Stimulated activated naive CD4-positive, alpha-beta T cell treated with Interleukin-2 at 50 U/mL for 16 hours (primary cell): ENCODE results near the gene SMAD3.

ENCODE experiments used
- DNase-seq: peaks from one replicate; lab custom pipeline; 2025; lab: John Stamatoyannopoulos, UW

SMAD3 gene

DNA sequence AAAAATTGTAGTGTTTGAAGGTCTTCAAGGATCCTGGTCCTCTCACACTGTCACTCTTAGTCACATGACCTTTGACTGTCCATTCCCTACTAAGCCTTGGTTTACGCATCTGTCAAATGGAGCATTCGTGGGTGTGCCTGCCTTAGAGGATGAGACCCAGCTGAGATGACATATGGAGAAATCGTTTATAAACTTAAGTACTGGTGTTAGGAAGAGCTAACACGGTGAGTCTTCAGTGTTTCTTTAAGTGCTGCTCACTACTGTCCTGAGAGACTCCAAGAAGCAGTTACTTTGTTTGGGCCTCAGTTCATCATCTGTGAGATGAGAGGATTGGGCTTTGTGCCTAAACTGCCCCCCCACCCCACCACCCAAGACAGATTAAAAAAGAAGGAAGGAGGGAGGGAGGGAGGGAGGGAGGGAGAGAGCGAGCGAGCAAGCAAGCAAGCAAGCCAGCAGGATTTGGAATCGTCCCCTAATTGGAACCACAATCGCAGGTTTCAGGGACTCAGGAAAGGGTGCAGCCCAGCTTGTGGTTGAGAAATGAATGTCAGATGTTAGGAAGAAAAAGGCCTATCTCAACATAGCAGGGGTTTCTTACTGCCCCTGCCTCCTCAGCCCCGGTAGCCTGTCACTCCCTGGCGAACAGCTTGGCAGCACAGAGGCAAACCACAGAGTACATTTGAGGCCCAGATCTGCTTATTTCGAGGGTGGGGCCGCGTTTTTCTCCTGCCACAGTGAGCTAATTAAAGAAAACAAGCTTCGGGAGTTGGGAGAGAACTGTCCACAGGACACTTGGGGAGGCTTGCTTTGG is 32.7 kb downstream of the SMAD3 start:
- DNase-seq: peak; percentile 39

DNA sequence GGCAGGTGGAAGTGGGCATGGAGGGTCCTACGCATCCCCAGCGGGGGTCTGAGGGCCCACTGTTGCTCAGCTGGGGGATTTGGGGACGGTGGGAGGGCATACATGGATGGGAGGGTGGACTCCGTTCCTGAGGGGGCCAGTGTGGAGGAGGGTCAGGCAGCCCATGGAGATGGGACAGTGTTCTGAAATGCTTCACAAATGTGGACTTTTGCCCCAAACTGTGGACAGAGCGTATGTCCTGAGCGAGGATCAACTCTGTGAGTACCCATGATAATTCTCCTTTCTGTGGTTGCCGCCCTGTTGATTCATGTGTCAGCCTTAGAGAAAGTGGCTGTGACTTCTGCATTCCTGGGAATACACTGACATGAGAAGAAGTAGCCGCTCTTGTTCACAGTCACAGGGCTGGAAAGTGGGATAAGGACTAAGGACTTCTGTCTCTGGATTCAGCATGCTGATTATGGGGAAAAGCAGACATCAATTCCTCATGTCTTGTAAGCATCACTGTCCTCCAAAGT is 33.4 kb downstream of the SMAD3 start:
- DNase-seq: no peak

DNA sequence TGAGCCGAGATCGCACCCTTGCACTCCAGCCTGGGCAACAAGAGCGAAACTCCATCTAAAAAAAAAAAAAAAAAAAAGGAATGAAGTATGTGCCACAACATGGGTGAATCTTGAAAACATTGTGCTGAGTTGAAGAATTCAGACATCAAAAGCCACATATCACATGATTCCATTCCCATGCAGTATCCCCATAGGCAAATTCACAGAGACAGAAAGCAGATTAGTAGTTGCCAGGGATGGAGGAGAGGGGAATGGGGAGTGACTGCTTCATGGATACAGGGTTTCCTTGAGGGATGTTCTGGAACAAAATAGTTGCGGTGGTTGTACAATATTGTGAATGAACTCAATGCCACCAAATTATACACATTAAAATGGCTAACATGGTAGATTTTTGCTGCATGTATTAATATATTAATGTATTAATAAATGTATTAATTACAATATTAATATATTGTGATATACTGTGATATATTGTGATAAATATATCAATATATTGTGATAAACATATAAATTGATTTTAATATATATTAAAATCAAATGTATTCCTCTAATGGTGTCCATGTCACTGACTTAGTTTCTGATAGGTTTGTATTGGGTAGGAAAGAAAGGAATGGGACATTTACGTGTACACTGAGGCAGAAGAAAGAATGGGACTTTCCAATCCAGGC is 34.9 kb downstream of the SMAD3 start:
- DNase-seq: no peak

GRCh38 chr15:67100801-67101581 is 35.6 kb downstream of the SMAD3 start:
- peak; percentile 77 for DNase-seq

DNA sequence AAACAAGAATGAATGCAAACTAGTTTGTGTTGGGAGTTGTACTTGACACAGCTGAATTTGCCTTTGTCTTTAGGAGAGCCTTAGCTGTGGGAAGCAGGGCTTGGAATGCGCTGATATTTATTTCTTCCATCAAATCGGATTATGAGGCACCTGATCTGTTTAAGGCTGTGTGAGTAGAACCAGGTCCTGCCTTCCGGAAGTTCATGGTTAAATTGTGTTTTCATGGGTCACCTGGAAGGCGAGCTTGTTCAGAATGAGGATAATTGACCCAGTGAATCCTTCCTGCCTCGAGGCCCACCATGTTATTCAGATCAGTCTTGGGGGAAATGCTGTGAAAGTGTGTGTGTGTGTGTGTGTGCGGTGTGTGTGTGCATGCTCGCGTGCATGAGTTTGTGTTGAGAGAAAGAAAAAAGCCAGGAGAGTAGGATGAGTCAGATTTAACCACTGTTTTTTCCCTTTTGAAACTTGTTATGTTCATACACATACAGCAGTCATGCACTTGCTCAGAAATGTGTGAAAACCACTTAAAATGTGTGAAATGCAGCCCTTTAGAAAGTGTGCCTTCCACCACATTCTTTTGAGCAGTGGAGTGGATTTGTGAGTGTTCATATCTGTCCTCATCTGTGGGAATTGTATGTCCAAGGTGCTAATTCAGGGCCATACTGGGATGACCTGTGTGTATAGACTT is 36.7 kb downstream of the SMAD3 start:
- DNase-seq: peak; percentile 53

DNA sequence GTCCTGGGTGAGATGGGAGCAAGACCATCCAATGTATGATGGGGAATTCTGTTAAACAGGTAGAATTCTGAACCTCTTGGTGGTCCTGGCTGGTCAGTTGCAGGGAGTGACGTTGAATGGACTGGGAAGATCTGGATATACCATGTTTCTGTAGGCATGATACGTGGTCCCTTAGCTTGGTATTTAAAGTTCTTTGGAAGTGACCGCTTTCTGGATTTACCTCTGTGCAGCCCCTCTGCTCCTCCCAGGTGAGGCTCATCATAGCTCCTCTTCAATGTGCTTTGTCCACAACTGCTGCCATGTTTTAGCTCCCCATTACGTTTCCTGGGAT is 37.2 kb downstream of the SMAD3 start:
- no peak for DNase-seq

DNA sequence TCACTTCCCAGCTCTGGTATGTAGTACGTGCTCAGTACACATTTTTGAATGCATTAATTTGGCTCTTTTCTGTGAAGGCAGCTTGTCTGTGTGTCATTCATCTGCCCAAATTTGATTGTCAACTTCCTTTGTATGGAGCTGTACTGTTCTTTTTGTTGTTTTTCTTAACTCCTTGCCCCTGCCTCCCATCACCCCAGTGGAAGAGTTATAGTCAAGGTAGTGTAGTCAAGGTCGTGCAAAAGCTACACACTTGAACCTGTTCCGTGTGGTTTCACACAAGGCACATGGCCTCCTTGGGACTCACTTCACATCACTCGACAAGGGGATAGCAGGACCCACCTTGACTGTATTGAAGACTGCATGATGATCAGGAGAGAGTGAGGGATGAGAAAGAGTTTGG is 37.6 kb downstream of the SMAD3 start:
- DNase-seq: no peak

GRCh38 chr15:67103432-67103831 is 38.0 kb downstream of the SMAD3 start:
- no peak for DNase-seq

DNA sequence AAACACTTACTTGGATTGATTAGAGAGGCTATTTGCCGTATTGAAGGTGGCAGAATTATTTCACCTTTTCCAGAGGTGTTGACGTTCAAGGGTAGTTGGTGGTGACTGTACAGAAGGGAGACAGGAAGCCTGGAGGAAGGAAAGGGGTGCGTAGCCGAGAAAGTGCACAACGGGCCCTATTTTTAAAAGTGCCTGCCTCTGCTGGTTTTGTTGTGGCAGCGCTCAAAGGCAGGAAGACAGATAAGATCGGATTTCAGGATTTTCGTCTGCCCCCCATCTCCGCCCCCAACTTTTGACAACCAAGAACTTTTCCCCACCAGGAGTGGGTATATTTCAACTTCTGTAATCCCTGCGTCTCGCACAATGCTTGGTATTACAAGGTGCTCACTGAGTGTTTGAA is 38.5 kb downstream of the SMAD3 start:
- DNase-seq: no peak

DNA sequence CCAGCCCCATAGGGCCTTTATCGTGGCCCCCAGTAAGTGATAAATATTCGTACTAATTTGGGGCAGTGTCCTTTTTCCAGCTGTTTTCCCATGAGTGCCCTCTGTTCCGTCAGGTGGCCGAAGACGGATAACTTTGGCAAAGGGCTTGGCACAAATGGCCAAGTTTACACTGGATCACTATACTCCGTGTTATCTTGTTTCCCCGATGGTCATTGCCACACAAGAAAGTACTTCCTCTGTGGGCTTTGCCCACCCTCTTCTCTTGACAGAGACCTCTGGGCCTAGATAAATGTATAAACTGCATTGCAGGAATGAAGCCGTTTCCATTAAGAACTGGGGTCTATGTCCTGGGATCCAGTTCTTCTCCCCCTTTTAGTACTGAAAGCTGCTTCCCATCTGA is 39.1 kb downstream of the SMAD3 start:
- no peak for DNase-seq

DNA sequence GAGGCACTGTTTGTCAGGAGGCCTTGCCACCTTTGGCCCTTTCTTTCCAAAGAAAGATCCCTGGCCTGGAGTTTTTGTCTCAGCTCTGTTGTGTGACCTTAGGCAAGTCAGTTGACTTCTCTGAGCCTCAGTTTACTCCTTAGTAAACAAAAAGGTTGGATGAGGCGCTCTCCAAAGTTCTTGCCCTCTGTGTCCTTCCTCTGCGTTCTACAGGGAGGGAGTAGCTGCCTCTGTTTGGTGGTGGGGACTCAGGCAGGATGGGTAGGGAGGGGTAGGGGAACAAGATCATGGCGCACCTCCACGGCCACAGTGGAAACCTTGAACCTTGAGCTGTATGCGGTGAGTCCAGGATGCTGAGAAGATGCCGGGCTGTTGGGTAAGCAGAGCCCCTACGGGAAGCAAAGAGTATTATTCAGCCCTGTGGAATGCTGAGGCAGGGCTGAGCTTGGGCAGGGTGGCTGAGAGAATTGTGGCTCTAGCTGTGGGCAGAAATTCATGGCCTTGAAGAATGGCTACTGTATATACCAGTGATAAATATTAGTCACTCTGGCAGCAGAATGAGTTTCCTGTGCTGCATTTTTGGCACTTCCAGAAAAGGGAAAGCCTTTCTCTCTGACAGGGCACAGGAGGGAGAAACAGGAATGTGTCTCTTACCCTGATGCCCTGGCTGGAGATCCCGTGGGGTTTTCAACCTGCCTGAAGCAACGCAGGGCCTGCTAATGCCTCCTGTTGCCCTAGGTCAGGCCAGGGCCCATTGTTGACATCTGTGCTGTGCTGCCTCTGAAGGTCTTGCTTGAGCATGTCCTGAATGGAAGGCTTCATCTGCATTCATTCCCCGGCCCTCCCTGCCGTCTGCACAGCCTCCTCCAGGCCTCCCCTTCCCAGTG is 39.9 kb downstream of the SMAD3 start:
- no peak for DNase-seq

DNA sequence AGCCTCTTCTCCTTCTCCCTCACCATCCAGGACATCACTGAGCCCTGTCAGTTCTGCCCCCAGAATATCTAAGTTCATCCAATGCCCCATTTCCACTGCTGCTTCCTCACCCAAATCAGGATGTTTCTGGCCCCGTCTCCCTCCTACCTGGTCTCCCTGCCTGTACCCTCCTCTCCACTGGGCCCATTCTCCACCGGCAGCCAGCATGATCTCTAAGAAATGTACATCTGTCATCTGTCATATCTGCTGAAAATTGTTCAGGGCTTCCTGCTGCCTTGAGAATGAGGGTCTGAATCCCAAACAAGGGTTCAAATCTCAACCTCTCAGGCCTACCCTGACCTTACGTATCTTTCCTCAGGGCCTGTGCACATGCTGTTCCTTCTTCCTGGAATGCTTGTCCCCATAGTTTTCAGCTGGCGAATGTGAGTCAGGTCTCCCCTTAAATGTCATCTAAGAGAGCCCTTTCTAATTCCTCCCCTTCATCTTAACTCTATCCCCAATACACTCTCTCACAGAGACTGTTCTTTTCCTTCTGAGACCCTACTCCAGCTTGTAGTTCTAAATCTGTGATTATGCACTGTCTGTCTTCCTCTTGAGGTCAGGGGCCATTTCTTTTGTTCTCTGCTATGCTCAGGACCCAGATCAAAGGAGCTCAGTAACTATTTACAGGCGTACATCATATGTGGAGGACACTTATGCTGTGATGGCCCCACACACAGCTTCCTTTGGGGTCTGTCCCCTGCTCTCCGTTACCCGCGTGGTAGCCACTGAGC is 40.8 kb downstream of the SMAD3 start:
- DNase-seq: no peak

- DNase-seq: no peak
These were observed 41.3 kb downstream of the SMAD3 start for GRCh38 chr15:67106764-67107013.

- no peak for DNase-seq
These were observed 41.8 kb downstream of the SMAD3 start for GRCh38 chr15:67107014-67107812.

DNA sequence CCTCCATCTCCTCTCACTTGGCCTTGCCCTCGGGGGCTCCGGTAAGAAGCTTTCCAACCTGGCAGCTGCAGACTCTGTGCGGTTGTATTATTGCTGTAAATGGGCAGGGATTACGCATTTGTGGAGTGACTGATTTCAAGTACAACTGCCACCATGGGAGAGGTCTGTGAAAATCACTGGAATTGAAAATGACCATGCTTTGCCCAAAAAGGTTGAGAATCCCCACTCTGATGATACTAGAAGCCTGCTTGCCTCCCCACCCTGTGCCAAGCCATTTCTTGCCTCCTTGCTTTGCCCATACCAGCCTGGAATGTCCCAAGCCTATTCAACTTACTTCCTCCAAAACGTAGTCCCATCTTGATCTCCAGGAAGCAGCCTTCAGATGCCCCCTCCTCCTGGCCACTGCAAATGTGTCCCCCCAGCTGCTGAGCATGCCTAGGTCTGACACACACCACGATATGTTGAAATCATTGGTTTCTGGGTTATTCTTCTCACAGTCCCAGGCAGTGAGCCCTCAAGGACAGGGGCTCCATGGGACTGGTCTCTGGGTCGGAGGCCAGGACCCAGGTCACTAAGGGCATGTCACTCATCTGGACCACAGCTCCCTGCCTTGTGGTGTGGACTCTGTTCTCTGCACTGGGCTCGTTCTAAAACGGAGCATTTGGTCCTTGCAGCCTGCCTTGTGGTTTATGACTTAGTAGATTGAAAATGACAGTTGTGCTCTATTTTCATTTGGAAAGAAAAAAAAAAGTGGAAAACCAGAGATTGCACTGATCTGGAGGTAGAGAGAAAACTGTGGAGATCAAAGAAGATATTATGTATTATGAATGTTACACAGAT is 42.9 kb downstream of the SMAD3 start:
- no peak for DNase-seq

DNA sequence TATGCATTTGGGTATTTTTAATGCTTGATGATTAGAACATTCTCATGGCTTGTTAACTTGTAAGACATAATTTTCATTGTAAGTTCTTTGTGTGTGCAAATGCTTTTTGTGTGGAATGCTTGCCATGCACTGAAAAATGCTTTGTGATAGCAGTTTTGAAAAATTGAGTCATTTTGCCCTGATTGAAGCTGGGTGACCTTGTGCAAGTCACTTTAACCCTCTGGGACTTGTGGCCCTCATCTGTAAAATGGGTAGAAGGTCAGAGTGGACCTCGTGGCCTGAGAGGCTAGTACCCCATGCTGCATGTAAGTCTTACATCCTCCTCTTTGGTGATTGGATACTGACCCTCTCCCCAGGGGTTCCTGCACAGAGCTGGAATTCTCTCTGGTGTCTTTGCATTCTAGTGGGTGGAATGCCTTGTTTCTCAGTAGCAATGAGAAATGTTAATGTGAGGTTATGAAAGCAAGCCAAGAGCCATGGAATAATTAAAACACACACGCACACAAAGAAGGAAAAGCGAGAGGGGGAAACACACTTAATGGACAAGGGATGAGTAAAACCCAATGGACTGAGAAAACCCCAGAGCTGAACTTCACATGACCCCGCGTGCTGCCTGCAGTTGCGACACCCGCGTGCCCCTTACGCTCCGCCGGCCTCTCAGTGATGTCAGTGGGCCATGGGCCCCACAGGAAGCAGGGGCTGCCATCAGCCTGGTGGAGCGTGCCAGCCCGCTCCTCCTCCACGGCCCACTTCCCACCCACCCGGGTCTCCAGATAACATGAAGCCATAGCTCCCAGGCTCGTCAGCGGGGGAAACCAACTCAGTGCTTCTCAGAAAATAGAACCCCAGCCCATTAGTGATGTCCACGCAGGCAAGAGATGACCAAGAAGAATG is 44.0 kb downstream of the SMAD3 start:
- no peak for DNase-seq

GRCh38 chr15:67110361-67110781 is 45.0 kb downstream of the SMAD3 start:
- no peak for DNase-seq
